HepG2 (cell line): ENCODE measurements around the gene REEP2. TPM values are rescaled to one million over a fixed set of nuclear protein-coding genes. Genes with fewer than 3 reads are reported as not detected.

Experiments
- ATF2 ChIP-seq: sonication (generic); formaldehyde crosslinking; IDR thresholded peaks from 2 replicates; pipeline ENCODE4 v1.4.0; 2020; ENCODE audit warnings: missing genetic modification reagents
- BORCS8-MEF2B ChIP-seq: sonication (generic); formaldehyde crosslinking; IDR thresholded peaks from 2 replicates; pipeline ENCODE4 v1.8.0; 2022; ENCODE audit warnings: mild to moderate bottlenecking, missing genetic modification reagents
- CHD2 ChIP-seq: IDR thresholded peaks from 2 replicates; pipeline ENCODE4 v1.6.1; 2011; ENCODE audit warnings: low read depth, low read length, improper control_type of control experiment
- CHD4 ChIP-seq: fragments of 200-600 bp; sonication (generic); IDR thresholded peaks from 2 replicates; pipeline ENCODE4 v1.7.0; 2017; ENCODE audit warnings: mild to moderate bottlenecking, low read length, borderline replicate concordance
- DNMT3B ChIP-seq: conservative IDR thresholded peaks from 2 replicates; pipeline ENCODE4 v1.6.1; 2016; ENCODE audit warnings: missing biosample characterization, control low read depth
- GABPB1 ChIP-seq: IDR thresholded peaks from 2 replicates; pipeline ENCODE4 v1.6.1; 2016; ENCODE audit warnings: mild to moderate bottlenecking, missing genetic modification reagents, moderate library complexity, missing compliant biosample characterization
- GTF2F1 ChIP-seq: fragments of 150-350 bp; IDR thresholded peaks from 2 replicates; pipeline ENCODE4 v1.6.1; 2014; ENCODE audit warnings: low read length
- HES4 ChIP-seq: sonication (generic); formaldehyde crosslinking; IDR thresholded peaks from 2 replicates; pipeline ENCODE4 v1.9.0; 2021; ENCODE audit warnings: mild to moderate bottlenecking, missing genetic modification reagents, borderline replicate concordance
- HIVEP1 ChIP-seq: sonication (generic); formaldehyde crosslinking; IDR thresholded peaks from 2 replicates; pipeline ENCODE4 v1.4.0; 2020; ENCODE audit warnings: mild to moderate bottlenecking, missing genetic modification reagents
- KLF9 ChIP-seq: IDR thresholded peaks from 2 replicates; pipeline ENCODE4 v1.6.1; 2016; ENCODE audit warnings: low read depth
- PLRG1 ChIP-seq: fragments of 450-650 bp; conservative IDR thresholded peaks from 2 replicates; pipeline ENCODE4 v1.6.1; 2016
- REST ChIP-seq, 2 experiments: IDR thresholded peaks; 2 replicates each; pipeline ENCODE4 v1.6.1; 2011 to 2012; ENCODE audit warnings: low read length in 2 of 2, borderline replicate concordance in 1 of 2, low read depth in 1 of 2, mild to moderate bottlenecking in 1 of 2, moderate library complexity in 1 of 2
- SSRP1 ChIP-seq: IDR thresholded peaks from 2 replicates; pipeline ENCODE4 v1.6.1; 2016; ENCODE audit warnings: control low read depth
- TGIF2 ChIP-seq: IDR thresholded peaks from 2 replicates; pipeline ENCODE4 v1.6.1; 2016; ENCODE audit warnings: control low read depth, missing compliant biosample characterization
- ZC3H13 ChIP-seq: sonication (generic); formaldehyde crosslinking; IDR thresholded peaks from 2 replicates; pipeline ENCODE4 v1.8.1; 2023; ENCODE audit warnings: mild to moderate bottlenecking, missing genetic modification reagents, moderate library complexity
- ZMAT3 ChIP-seq: sonication (generic); formaldehyde crosslinking; conservative IDR thresholded peaks from 2 replicates; pipeline ENCODE4 v1.7.0; 2021; ENCODE audit warnings: missing genetic modification reagents
- ZNF18 ChIP-seq: sonication (generic); formaldehyde crosslinking; IDR thresholded peaks from 2 replicates; pipeline ENCODE4 v1.8.0; 2022; ENCODE audit warnings: mild to moderate bottlenecking, missing genetic modification reagents; ENCODE audit not compliant: insufficient replicate concordance
- ZNF205 ChIP-seq: IDR thresholded peaks from 2 replicates; pipeline ENCODE4 v1.6.1; 2018; ENCODE audit warnings: missing biosample characterization, missing genetic modification reagents
- ZNF430 ChIP-seq: sonication (generic); formaldehyde crosslinking; IDR thresholded peaks from 2 replicates; pipeline ENCODE4 v1.9.0; 2021; ENCODE audit warnings: mild to moderate bottlenecking, missing genetic modification reagents
- ZNF558 ChIP-seq: sonication (generic); formaldehyde crosslinking; IDR thresholded peaks from 2 replicates; pipeline ENCODE4 v1.9.0; 2022; ENCODE audit warnings: mild to moderate bottlenecking, missing genetic modification reagents, borderline replicate concordance
- ZNF572 ChIP-seq: sonication (generic); formaldehyde crosslinking; IDR thresholded peaks from 2 replicates; pipeline ENCODE4 v1.5.1; 2020; ENCODE audit warnings: mild to moderate bottlenecking, missing genetic modification reagents
- ZSCAN5A ChIP-seq: sonication (generic); formaldehyde crosslinking; IDR thresholded peaks from 2 replicates; pipeline ENCODE4 v1.8.0; 2022; ENCODE audit warnings: mild to moderate bottlenecking, missing genetic modification reagents, borderline replicate concordance
- ZZZ3 ChIP-seq: sonication (generic); formaldehyde crosslinking; IDR thresholded peaks from 2 replicates; pipeline ENCODE4 v1.4.0; 2020; ENCODE audit warnings: missing genetic modification reagents, mild to moderate bottlenecking, borderline replicate concordance
- polyA plus RNA-seq, 8 experiments: library from polyadenylated mRNA; depleted of rRNA in 3 of 8; stranded (reverse) in 7 of 8; unstranded in 1 of 8; fragments of >200 nt; fragmentation: Illumina TruSeq in 4 of 8; extraction: Trizol in 4 of 8; gene quantifications; 2 replicates each; pipeline versions ENCODE4 v1.2.1 to v1.2.3, GENCODE V29; 2011 to 2016; ENCODE audit warnings: low read depth in 4 of 8, missing spikeins in 1 of 8, mixed read lengths in 1 of 8; ENCODE audit not compliant: insufficient read depth in 1 of 8
- total RNA-seq, 5 experiments: library from RNA; depleted of rRNA; stranded (reverse); fragments of >200 nt; fragmentation: Illumina TruSeq; extraction: Trizol; gene quantifications; 2 replicates each; pipeline ENCODE4 v1.2.3, GENCODE V29; 2016; ENCODE audit warnings: low read depth in 1 of 5

Gene REEP2
- total and polyA plus RNA-seq, 2 of the 13 experiments (the other 11 are each of a cell fraction or from before 2014, with no cell fraction given): 5.3 to 7.8 TPM

- TF ChIP-seq ZSCAN5A (CRISPR knock-in tag) (no peak), ZNF558 (CRISPR knock-in tag) (no peak), ZC3H13 (no peak), PLRG1 (no peak), DNMT3B (CRISPR knock-in tag) (no peak), GABPB1 (CRISPR knock-in tag) (peak; percentile 36; the same call in 1 of the 2 replicates), ZNF572 (CRISPR knock-in tag) (0 out of 2 replicates have a peak, but pooled peaks have one; percentile 16), CHD2 (no peak), KLF9 (CRISPR knock-in tag) (no peak), TGIF2 (CRISPR knock-in tag) (no peak), ZMAT3 (CRISPR knock-in tag) (no peak), SSRP1 (CRISPR knock-in tag) (no peak), ATF2 (CRISPR knock-in tag) (no peak), ZZZ3 (CRISPR knock-in tag) (no peak), HES4 (CRISPR knock-in tag) (0 out of 2 replicates have a peak, but pooled peaks have one; percentile 2), HIVEP1 (CRISPR knock-in tag) (peak; percentile 32; the same call in 1 of the 2 replicates), ZNF430 (0 out of 2 replicates have a peak, but pooled peaks have one; percentile 41), GTF2F1 (no peak), BORCS8-MEF2B (CRISPR knock-in tag) (0 out of 2 replicates have a peak, but pooled peaks have one; percentile 22), REST (IDR thresholded peaks at IDR 0.05; ENCODE audit: borderline replicate concordance in 1 of 2, low read depth in 1 of 2, low read length in 2 of 2) (no peak), ZNF205 (CRISPR knock-in tag) (no peak), ZNF18 (no peak), CHD4 (no peak)
These were observed 10.8 kb downstream of the REEP2 start (continued) for GRCh38 chr5:138449501-138450239.
